ENCODE results near the gene ODAD2.

DNA sequence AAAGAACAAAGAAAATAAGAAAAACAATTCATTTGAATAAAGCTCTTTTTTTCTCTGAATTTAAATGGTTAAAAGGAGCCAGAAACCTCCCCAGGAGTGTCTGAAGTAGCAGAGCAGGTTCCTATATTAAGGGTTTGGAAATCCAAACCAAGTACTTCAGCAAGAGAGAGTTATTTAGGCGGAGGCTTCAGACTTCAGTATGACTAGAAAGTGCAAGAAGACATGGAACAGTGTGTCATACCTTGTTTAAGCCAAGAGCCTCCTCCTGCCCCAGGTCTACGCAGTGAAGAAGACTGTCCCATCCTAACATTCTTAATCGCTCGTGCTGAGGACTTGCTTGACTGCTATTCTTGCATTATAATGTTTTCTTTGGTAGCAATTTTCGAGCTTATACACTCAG is 51.3 kb downstream of the ODAD2 start:
- no peak for TF ChIP-seq POLR2A (IDR thresholded peaks at IDR 0.05)
- TF ChIP-seq, protein P1, sequence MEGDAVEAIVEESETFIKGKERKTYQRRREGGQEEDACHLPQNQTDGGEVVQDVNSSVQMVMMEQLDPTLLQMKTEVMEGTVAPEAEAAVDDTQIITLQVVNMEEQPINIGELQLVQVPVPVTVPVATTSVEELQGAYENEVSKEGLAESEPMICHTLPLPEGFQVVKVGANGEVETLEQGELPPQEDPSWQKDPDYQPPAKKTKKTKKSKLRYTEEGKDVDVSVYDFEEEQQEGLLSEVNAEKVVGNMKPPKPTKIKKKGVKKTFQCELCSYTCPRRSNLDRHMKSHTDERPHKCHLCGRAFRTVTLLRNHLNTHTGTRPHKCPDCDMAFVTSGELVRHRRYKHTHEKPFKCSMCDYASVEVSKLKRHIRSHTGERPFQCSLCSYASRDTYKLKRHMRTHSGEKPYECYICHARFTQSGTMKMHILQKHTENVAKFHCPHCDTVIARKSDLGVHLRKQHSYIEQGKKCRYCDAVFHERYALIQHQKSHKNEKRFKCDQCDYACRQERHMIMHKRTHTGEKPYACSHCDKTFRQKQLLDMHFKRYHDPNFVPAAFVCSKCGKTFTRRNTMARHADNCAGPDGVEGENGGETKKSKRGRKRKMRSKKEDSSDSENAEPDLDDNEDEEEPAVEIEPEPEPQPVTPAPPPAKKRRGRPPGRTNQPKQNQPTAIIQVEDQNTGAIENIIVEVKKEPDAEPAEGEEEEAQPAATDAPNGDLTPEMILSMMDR (IDR thresholded peaks at IDR 0.05), result no peak

All from body of pancreas (tissue), 4 donors.